ENCODE measurements around the gene SLC6A9. TPM values are rescaled to one million over a fixed set of nuclear protein-coding genes. Genes with fewer than 3 reads are reported as not detected.

SLC6A9 gene
- total and polyA plus RNA-seq, 2 of the 8 experiments (the other 6 are each of a cell fraction or from before 2014, with no cell fraction given): 20.2 to 24.2 TPM

DNA sequence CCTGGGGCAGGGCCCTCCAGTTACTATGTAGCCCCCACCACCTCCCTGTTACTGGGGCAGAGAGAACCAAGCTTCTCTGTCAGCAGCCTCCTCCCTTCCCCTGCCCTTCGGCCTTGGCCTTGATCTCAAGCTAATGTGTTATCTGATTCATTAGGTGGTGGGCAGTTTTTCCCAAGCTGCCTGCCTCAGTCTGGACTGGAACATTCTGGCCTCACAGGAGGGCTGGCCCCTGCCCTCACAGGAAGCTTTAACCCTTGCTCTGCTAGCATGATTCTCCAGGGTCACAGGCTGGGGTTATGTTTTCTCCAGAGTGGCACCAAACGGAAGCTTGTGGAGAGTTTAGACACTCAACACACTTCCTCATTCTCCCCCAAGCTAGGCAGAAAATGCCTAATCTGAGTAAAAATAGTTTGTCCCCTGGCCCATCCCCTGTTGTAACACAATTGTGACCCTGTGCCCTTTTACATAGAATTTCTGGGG is 37.2 kb upstream of the SLC6A9 start (continued):
- no peak for TF ChIP-seq JUND (IDR thresholded peaks at IDR 0.05; ENCODE audit: low read length)
- no peak for TF ChIP-seq FOSL1 (IDR thresholded peaks at IDR 0.05; ENCODE audit: insufficient read depth, low read depth, low read length)
- no peak for TF ChIP-seq TAF7 (optimal IDR thresholded peaks at IDR 0.05; ENCODE audit: borderline replicate concordance, low read depth, low read length)
- TF ChIP-seq PHF8 (conservative IDR thresholded peaks at IDR 0.05; ENCODE audit: low read depth, low read length): no peak
- no peak for TF ChIP-seq POLR2A (IDR thresholded peaks at IDR 0.05; ENCODE audit: control extremely low read depth in 1 of 2, low read depth in 2 of 2, low read length in 2 of 2)

All from H1 (cell line).